Daoy (cell line): Measurements from ENCODE around the gene COL17A1. TPM values are rescaled to one million over a fixed set of nuclear protein-coding genes. Genes with fewer than 3 reads are reported as not detected.

ENCODE experiments used
- DNase-seq: peaks from one replicate; pipeline ENCODE4 v3.0.0-alpha.2; 2015; ENCODE audit warnings: low read depth
- total RNA-seq: library from RNA; depleted of rRNA; stranded (reverse); fragments of >200 nt; shearing (Covaris generic); gene quantifications from 2 replicates; pipeline ENCODE4 v1.2.3, GENCODE V29; 2014

The COL17A1 gene
- total RNA-seq, 1 experiment from 2014 or later = 0.23 TPM

- DNase-seq = no peak
Measured at GRCh38 chr10:104098358-104098925, 12.8 kb upstream of the COL17A1 start.

- DNase-seq = no peak
Measured at GRCh38 chr10:104096692-104097091, 11.0 kb upstream of the COL17A1 start.

GRCh38 chr10:104092749-104093148 lies 7.1 kb upstream of the COL17A1 start:
- DNase-seq = no peak

- no peak for DNase-seq
Measured at GRCh38 chr10:104090611-104091010, 4.9 kb upstream of the COL17A1 start.

GRCh38 chr10:104089621-104090020 lies 3.9 kb upstream of the COL17A1 start:
- DNase-seq = no peak

- DNase-seq = no peak
Measured at GRCh38 chr10:104088239-104088638, 2.6 kb upstream of the COL17A1 start.

- DNase-seq = no peak
Measured at GRCh38 chr10:104084482-104085142, 1.1 kb downstream of the COL17A1 start.

- no peak for DNase-seq
Measured at GRCh38 chr10:104081998-104082397, 3.7 kb downstream of the COL17A1 start.

GRCh38 chr10:104080762-104081161 lies 4.9 kb downstream of the COL17A1 start:
- peak; percentile 13 for DNase-seq

GRCh38 chr10:104077663-104078151 lies 8.0 kb downstream of the COL17A1 start:
- no peak for DNase-seq

GRCh38 chr10:104077247-104077646 lies 8.4 kb downstream of the COL17A1 start:
- peak; percentile 28 for DNase-seq

GRCh38 chr10:104076743-104077160 lies 8.9 kb downstream of the COL17A1 start:
- DNase-seq = peak; percentile 37

- DNase-seq = no peak
Measured at GRCh38 chr10:104074505-104074904, 11.2 kb downstream of the COL17A1 start.

GRCh38 chr10:104072786-104073185 lies 12.9 kb downstream of the COL17A1 start:
- no peak for DNase-seq

- no peak for DNase-seq
Measured at GRCh38 chr10:104069613-104070012, 16.1 kb downstream of the COL17A1 start.

GRCh38 chr10:104067525-104067924 lies 18.2 kb downstream of the COL17A1 start:
- no peak for DNase-seq

- no peak for DNase-seq
Measured at GRCh38 chr10:104066945-104067344, 18.7 kb downstream of the COL17A1 start.

GRCh38 chr10:104065748-104066147 lies 19.9 kb downstream of the COL17A1 start:
- no peak for DNase-seq

GRCh38 chr10:104061196-104061595 lies 24.5 kb downstream of the COL17A1 start:
- DNase-seq = no peak

- no peak for DNase-seq
Measured at GRCh38 chr10:104059364-104059763, 26.3 kb downstream of the COL17A1 start.

- DNase-seq = no peak
Measured at GRCh38 chr10:104057717-104058116, 28.0 kb downstream of the COL17A1 start.

- DNase-seq = no peak
Measured at GRCh38 chr10:104056619-104057273, 28.9 kb downstream of the COL17A1 start.

GRCh38 chr10:104054430-104054829 lies 31.2 kb downstream of the COL17A1 start:
- peak; percentile 71 for DNase-seq
